GM12865 (cell line): ENCODE data around the gene PDGFA.

Experiments used
- DNase-seq: peaks from one replicate; pipeline ENCODE4 v3.0.0; 2010; ENCODE audit warnings: low read depth
- H3K4me3 ChIP-seq: 2 replicates; pipeline ENCODE4 v1.5.1; 2011; ENCODE audit warnings: mild to moderate bottlenecking, low read depth, low read length, control low read depth
- TF ChIP-seq, protein P1 (sequence below): IDR thresholded peaks from 2 replicates; pipeline ENCODE4 v1.5.1; 2011; ENCODE audit warnings: low read length, control low read depth, low read depth, inconsistent platforms; ENCODE audit not compliant: insufficient read depth; ENCODE audit errors: missing control alignments

Gene PDGFA

GRCh38 chr7:550881-551614, 31.4 kb upstream of the PDGFA start:
- no peak overlapping the region for H3K4me3 ChIP-seq
- TF ChIP-seq, protein P1, sequence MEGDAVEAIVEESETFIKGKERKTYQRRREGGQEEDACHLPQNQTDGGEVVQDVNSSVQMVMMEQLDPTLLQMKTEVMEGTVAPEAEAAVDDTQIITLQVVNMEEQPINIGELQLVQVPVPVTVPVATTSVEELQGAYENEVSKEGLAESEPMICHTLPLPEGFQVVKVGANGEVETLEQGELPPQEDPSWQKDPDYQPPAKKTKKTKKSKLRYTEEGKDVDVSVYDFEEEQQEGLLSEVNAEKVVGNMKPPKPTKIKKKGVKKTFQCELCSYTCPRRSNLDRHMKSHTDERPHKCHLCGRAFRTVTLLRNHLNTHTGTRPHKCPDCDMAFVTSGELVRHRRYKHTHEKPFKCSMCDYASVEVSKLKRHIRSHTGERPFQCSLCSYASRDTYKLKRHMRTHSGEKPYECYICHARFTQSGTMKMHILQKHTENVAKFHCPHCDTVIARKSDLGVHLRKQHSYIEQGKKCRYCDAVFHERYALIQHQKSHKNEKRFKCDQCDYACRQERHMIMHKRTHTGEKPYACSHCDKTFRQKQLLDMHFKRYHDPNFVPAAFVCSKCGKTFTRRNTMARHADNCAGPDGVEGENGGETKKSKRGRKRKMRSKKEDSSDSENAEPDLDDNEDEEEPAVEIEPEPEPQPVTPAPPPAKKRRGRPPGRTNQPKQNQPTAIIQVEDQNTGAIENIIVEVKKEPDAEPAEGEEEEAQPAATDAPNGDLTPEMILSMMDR = no peak
- DNase-seq = no peak

DNA sequence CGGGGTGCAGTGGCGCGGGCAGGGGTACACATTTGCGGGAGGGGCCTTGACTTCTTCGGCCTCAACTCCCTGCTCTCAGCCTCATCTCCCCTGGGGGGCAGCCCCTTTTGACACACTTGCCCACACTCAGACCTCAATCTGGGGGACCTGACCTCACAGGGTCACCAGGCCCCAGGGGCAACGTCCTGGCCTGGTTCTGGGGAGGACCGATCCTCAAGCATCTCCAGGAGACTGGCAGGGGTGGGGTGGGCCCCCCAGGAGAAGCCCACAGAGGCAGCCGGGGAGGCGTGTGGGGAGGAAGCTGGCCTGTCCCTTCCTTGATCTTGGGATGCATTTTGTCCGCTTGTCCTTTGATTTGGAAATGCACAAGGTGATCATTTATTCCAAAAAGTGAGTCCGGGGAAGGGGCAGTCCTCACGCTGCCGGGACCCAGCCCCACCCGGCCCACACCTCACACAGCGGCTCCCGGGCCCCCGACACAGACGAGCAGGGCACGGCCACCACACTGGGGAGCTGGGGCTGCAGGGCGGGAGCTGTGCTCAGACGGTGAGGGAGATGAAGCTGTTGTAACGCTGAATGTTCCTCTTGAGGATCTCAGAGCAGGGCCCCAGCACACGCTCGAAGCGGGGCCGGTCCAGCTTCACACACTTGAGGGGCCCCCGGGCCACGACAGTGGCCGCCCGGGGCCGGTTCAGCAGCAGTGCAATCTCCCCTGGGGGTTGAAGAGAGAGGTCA, 30.4 kb upstream of the PDGFA start:
- no peak overlapping the region for H3K4me3 ChIP-seq
- no peak for DNase-seq
- TF ChIP-seq, protein P1 = no peak

DNA sequence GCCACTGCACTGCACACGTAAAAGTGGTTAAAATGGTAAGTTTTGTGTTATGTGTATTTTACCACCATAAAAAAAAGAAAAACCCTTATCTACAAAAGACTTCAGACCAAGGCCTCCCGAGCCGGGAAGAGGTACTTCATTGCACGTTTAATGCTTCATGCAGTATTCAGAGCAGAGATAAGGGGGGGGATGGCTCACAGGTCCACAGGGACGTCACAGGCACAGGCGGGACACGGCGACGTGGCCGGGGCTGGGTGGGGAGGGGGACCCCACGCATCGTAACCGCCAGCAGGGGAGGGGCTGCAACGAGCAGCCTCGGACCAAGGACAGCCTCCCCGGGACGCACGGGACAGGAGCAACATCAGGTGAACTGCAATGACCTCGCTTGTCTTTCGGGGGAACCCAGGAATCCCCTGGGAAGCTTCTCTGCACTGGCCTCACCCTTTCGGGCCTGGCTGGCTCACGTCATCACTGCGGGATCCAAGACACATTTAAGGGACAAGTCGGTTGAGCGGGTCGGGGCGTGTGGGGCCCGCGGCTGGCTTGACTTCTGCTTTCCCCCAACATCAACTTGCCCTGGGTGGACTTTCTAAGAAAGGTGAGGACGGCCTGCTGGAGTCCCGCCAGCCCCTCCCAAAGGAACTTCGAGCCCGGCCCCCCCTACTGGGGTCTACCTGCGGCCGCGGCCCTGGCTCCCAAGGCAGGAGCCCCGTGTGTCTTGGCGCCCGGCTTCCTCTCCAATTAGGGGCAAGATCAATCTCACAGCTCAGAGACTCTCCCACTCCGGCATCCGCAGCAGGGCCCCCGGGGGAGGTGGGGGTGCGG, 29.6 kb upstream of the PDGFA start:
- TF ChIP-seq, protein P1 = no peak
- H3K4me3 ChIP-seq = no peak overlapping the region
- no peak for DNase-seq

DNA sequence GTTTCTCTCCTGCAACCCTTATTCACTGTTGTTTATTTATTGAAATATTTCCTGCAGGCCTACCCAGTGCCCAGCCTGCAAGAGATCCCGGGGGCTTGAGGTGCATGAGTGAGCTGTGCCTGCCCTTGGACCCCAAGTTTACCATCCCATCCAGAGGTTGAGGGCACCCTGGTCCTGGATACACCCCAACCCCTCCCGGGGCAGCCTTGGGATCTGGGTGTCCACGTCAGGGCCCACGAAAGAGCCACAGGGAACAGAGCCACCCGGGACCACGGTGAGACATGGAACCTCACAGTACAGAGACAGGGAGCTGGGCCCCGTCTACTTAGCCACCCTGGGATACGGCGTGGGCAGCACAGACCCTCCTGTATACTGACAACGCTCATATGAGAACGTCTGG, 28.8 kb upstream of the PDGFA start:
- TF ChIP-seq, protein P1 = no peak
- H3K4me3 ChIP-seq = no peak overlapping the region
- no peak for DNase-seq

DNA sequence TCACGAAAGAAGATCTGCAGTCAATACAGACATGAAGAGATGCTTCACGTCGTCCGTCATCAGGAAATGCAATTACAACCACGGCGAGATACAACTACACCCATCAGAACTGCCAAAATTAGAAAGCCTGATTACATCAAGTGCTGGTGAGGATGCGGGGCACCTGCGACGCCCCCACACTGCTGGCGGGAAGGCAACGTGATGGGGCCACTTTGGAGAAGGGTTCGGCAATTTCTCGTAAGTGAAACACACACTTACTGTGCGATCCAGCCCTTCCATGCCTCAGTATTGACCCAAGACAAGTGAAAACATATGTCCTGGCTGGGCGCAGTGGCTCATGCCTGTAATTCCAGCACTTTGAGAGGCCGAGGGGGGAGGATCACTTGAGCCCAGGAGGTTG, 25.8 kb upstream of the PDGFA start:
- TF ChIP-seq, protein P1 = no peak
- DNase-seq = no peak
- no peak overlapping the region for H3K4me3 ChIP-seq

DNA sequence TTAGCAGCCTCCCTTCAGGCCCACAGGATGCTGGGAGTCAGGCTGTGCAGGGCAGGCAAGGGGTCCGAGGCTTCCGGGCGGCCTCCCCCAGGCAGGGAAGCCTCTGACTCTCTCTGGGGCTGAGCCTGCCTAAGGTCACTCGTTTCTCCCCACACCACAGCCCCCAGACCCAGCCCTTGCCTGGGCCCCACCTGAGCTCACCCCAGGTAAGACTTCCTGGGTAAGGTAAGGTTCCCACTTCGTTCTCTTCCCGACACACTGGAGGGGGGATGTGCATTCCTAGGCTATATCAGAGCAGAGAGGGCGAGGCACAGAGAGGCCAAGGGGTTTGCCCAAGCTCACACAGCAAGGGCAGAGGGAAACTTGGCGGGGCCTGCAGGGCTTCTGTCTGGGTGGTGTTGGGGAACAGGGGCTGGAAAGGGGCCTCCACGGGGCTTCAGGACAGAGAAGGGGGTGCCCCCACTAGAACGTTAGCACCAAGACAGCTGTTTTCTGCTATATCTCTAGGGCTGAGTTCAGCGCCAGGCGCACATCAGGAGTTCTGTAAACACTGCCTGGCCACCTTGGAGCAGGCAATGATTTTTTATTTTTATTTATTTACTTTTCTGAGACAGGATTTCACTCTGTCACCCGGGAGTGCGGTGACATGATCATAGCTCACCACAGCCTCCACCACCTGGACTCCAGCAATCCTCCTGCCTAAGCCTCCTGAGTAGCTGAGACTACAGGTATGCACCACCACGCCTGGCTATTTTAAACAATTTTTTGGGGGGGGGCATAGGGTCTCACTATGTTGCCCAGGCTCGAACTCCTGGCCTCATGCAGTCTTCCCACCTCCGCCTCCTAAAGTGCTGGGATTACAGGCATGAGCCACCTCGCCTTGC, 24.9 kb upstream of the PDGFA start:
- TF ChIP-seq, protein P1 = no peak
- no peak for DNase-seq
- H3K4me3 ChIP-seq = no peak overlapping the region
